Testis (tissue), 2 donors: ENCODE results near the gene RAPGEF4.

Source experiments
- CTCF ChIP-seq, 3 experiments: fragments of 450-650 bp in 2 of 3; fragments of 200-600 bp in 1 of 3; sonication (generic) in 1 of 3; IDR thresholded peaks; one replicate each; pipeline ENCODE4 v1.5.1; 2016 to 2019; ENCODE audit warnings: antibody characterized with exemption in 3 of 3, mild to moderate bottlenecking in 2 of 3, moderate library complexity in 1 of 3
- POLR2A ChIP-seq: fragments of 450-650 bp; IDR thresholded peaks from one replicate; pipeline ENCODE4 v1.6.1; 2017; ENCODE audit warnings: antibody characterized with exemption, mild to moderate bottlenecking, moderate library complexity

DNA sequence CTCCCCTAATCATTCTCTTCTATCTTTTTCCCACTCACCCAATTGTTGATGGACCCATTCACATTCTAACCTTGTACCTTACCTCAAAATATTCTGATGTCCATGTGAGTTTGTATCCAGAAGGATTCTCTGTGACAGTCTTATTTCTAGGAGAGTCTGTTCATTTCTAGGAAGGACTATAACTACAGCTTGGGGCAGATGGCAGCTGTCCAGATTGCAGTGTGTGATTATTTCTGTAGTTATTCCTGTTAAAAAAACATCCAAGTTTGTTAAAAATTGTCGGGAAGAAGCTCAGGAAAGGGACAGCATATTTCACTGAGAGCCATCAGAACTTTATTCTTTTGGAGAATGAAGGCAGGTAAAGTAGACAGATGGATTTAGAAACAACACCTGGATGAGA lies 142.6 kb downstream of the RAPGEF4 start:
- no peak for TF ChIP-seq CTCF (IDR thresholded peaks at IDR 0.05)
- TF ChIP-seq POLR2A: no peak
